GM23338 (cell line): ENCODE results near the gene KLC3.

ENCODE experiments used
- CREB1 ChIP-seq: fragments of 250-450 bp; sonication (Bioruptor Pico); IDR thresholded peaks from 2 replicates; pipeline ENCODE4 v1.5.0; 2020; ENCODE audit warnings: low read depth, mild to moderate bottlenecking, moderate library complexity
- EZH2 ChIP-seq: fragments of 200-600 bp; sonication (generic); IDR thresholded peaks from one replicate; pipeline ENCODE4 v1.8.0; 2017; ENCODE audit warnings: antibody characterized with exemption, mild to moderate bottlenecking, low read depth; ENCODE audit not compliant: unreplicated experiment
- EZH2phosphoT487 ChIP-seq: fragments of 200-600 bp; sonication (generic); IDR thresholded peaks from one replicate; pipeline ENCODE4 v1.8.1; 2018; ENCODE audit warnings: antibody characterized with exemption; ENCODE audit not compliant: unreplicated experiment
- JUNB ChIP-seq: IDR thresholded peaks from one replicate; pipeline ENCODE4 v1.6.1; 2016; ENCODE audit warnings: antibody characterized with exemption; ENCODE audit not compliant: unreplicated experiment
- NANOG ChIP-seq: IDR thresholded peaks from 2 replicates; pipeline ENCODE4 v1.6.1; 2016; ENCODE audit warnings: antibody characterized with exemption, borderline replicate concordance
- POLR2AphosphoS5 ChIP-seq: IDR thresholded peaks from 2 replicates; pipeline ENCODE4 v1.6.1; 2016; ENCODE audit warnings: antibody characterized with exemption, low read depth
- REST ChIP-seq: IDR thresholded peaks from one replicate; pipeline ENCODE4 v1.6.1; 2018; ENCODE audit warnings: antibody characterized with exemption; ENCODE audit not compliant: unreplicated experiment
- ZNF114 ChIP-seq: fragments of 250-450 bp; sonication (Bioruptor Pico); IDR thresholded peaks from 2 replicates; pipeline ENCODE4 v1.5.0; 2020; ENCODE audit warnings: mild to moderate bottlenecking, moderate library complexity
- ZNF331 ChIP-seq: fragments of 250-450 bp; sonication (Bioruptor Pico); IDR thresholded peaks from 2 replicates; pipeline ENCODE4 v1.5.0; 2020; ENCODE audit warnings: low read depth, mild to moderate bottlenecking, moderate library complexity
- ZNF462 ChIP-seq: fragments of 250-450 bp; sonication (Bioruptor Pico); IDR thresholded peaks from 2 replicates; pipeline ENCODE4 v1.5.0; 2020; ENCODE audit warnings: mild to moderate bottlenecking, moderate library complexity
- TF ChIP-seq, protein P1 (sequence below), 2 experiments: fragments of 200-600 bp in 1 of 2; sonication (generic) in 1 of 2; conservative IDR thresholded peaks; 2 replicates each; pipeline versions ENCODE4 v1.5.1 to v1.6.1; 2016 to 2017; ENCODE audit warnings: antibody characterized with exemption in 2 of 2, low read depth in 2 of 2, mild to moderate bottlenecking in 2 of 2, moderate library complexity in 1 of 2
- TF ChIP-seq, protein P2 (sequence below): IDR thresholded peaks from 2 replicates; pipeline ENCODE4 v1.6.1; 2016; ENCODE audit warnings: antibody characterized with exemption

DNA sequence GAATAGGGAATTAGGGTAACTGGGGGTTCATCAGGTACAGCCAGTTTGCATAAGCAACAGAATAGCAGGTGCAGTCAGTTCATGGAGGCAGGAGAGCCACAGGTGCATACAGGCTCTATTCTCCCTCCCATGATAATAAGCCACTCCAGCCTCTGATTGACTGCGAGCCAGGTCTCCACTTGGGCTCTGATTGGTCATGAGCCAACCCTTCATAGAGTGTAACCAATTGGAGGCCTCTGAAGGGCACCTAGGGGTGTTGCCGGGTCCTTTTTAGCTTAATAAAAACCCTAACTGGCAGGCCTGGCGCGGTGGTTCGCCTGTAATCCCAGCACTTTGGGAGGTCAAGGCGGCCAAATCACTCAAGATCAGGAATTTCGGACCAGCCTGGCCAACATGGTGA, 9.1 kb upstream of the KLC3 start:
- no peak for TF ChIP-seq EZH2phosphoT487
- TF ChIP-seq, protein P1, sequence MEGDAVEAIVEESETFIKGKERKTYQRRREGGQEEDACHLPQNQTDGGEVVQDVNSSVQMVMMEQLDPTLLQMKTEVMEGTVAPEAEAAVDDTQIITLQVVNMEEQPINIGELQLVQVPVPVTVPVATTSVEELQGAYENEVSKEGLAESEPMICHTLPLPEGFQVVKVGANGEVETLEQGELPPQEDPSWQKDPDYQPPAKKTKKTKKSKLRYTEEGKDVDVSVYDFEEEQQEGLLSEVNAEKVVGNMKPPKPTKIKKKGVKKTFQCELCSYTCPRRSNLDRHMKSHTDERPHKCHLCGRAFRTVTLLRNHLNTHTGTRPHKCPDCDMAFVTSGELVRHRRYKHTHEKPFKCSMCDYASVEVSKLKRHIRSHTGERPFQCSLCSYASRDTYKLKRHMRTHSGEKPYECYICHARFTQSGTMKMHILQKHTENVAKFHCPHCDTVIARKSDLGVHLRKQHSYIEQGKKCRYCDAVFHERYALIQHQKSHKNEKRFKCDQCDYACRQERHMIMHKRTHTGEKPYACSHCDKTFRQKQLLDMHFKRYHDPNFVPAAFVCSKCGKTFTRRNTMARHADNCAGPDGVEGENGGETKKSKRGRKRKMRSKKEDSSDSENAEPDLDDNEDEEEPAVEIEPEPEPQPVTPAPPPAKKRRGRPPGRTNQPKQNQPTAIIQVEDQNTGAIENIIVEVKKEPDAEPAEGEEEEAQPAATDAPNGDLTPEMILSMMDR (conservative IDR thresholded peaks at IDR 0.05; ENCODE audit: low read depth in 2 of 2), result no peak
- TF ChIP-seq, protein P2, sequence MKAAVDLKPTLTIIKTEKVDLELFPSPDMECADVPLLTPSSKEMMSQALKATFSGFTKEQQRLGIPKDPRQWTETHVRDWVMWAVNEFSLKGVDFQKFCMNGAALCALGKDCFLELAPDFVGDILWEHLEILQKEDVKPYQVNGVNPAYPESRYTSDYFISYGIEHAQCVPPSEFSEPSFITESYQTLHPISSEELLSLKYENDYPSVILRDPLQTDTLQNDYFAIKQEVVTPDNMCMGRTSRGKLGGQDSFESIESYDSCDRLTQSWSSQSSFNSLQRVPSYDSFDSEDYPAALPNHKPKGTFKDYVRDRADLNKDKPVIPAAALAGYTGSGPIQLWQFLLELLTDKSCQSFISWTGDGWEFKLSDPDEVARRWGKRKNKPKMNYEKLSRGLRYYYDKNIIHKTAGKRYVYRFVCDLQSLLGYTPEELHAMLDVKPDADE, result no peak
- no peak for TF ChIP-seq CREB1
- no peak for TF ChIP-seq POLR2AphosphoS5
- no peak for TF ChIP-seq EZH2
- no peak for TF ChIP-seq REST
- TF ChIP-seq JUNB, result no peak
- TF ChIP-seq ZNF331 (CRISPR knock-in tag), result no peak
- TF ChIP-seq ZNF114, result no peak
- no peak for TF ChIP-seq ZNF462
- no peak for TF ChIP-seq NANOG
